PC-9 (cell line): ENCODE measurements around the gene TMEM266.

Experiments used
- CTCF ChIP-seq: fragments of 200-600 bp; sonication (generic); conservative IDR thresholded peaks from 2 replicates; pipeline ENCODE4 v1.6.1; 2017; ENCODE audit warnings: mixed run types, antibody characterized with exemption, mild to moderate bottlenecking, moderate library complexity
- EZH2 ChIP-seq: fragments of 200-600 bp; sonication (generic); IDR thresholded peaks from 2 replicates; pipeline ENCODE4 v1.8.0; 2017; ENCODE audit warnings: antibody characterized with exemption, low read depth

GRCh38 chr15:76071806-76072205 lies 12.0 kb downstream of the TMEM266 start:
- TF ChIP-seq CTCF: no peak
- TF ChIP-seq EZH2: no peak
